Hepatocyte (in vitro differentiated cells): ENCODE results near the gene GPRIN3. TPM values are rescaled to one million over a fixed set of nuclear protein-coding genes. Genes with fewer than 3 reads are reported as not detected.

Experiments used
- DNase-seq: peaks from one replicate; pipeline ENCODE4 v3.0.0-alpha.2; 2016; ENCODE audit warnings: low spot score
- H2AFZ ChIP-seq: fragments of 200-600 bp; sonication (generic); 2 replicates; pipeline ENCODE4 v1.6.0; 2016; ENCODE audit warnings: antibody characterized with exemption, mild to moderate bottlenecking
- H3K27ac ChIP-seq: fragments of 200-600 bp; sonication (generic); 2 replicates; pipeline ENCODE4 v1.5.1; 2016; ENCODE audit warnings: mild to moderate bottlenecking
- H3K27me3 ChIP-seq: fragments of 200-600 bp; sonication (generic); 2 replicates; pipeline ENCODE4 v1.6.1; 2016
- H3K36me3 ChIP-seq: fragments of 200-600 bp; sonication (generic); replicated peaks from 2 replicates; pipeline ENCODE4 v1.5.1; 2016; ENCODE audit warnings: low read depth; ENCODE audit not compliant: insufficient read depth
- H3K4me1 ChIP-seq: fragments of 200-600 bp; sonication (generic); 2 replicates; pipeline ENCODE4 v1.5.1; 2016; ENCODE audit warnings: mild to moderate bottlenecking, moderate library complexity; ENCODE audit not compliant: insufficient read depth
- H3K4me2 ChIP-seq: fragments of 200-600 bp; sonication (generic); 2 replicates; pipeline ENCODE4 v1.6.0; 2016
- H3K4me3 ChIP-seq: fragments of 200-600 bp; sonication (generic); 2 replicates; pipeline ENCODE4 v1.5.1; 2016; ENCODE audit warnings: mild to moderate bottlenecking
- H3K79me2 ChIP-seq: fragments of 200-600 bp; sonication (generic); 2 replicates; pipeline ENCODE4 v1.6.0; 2017; ENCODE audit warnings: mild to moderate bottlenecking
- H3K9me2 ChIP-seq: fragments of 200-600 bp; sonication (generic); replicated peaks from 2 replicates; pipeline ENCODE4 v1.6.0; 2017; ENCODE audit warnings: mild to moderate bottlenecking; ENCODE audit not compliant: insufficient read depth
- H3K9me3 ChIP-seq: fragments of 200-600 bp; sonication (generic); 2 replicates; pipeline ENCODE4 v1.5.1; 2016; ENCODE audit warnings: low read depth, mild to moderate bottlenecking
- H4K20me1 ChIP-seq: fragments of 200-600 bp; sonication (generic); 2 replicates; pipeline ENCODE4 v1.6.0; 2016; ENCODE audit warnings: mild to moderate bottlenecking; ENCODE audit not compliant: insufficient read depth, poor library complexity, severe bottlenecking
- CTCF ChIP-seq: fragments of 200-600 bp; sonication (generic); IDR thresholded peaks from 2 replicates; pipeline ENCODE4 v1.5.1; 2016; ENCODE audit warnings: antibody characterized with exemption, mild to moderate bottlenecking; ENCODE audit not compliant: poor library complexity
- EZH2 ChIP-seq: fragments of 200-600 bp; sonication (generic); IDR thresholded peaks from 2 replicates; pipeline ENCODE4 v1.6.1; 2016; ENCODE audit warnings: antibody characterized with exemption, mild to moderate bottlenecking, borderline replicate concordance
- EZH2phosphoT487 ChIP-seq: fragments of 200-600 bp; sonication (generic); IDR thresholded peaks from one replicate; pipeline ENCODE4 v1.6.1; 2018; ENCODE audit warnings: antibody characterized with exemption, mild to moderate bottlenecking, low read depth, moderate library complexity; ENCODE audit not compliant: unreplicated experiment, severe bottlenecking
- WGBS: methylation state at CpG from one replicate; pipeline ENCODE4 v1.1.6; 2016; ENCODE audit warnings: low lambda C conversion rate; ENCODE audit errors: missing lambda C conversion rate; 5-methylcytosine and 5-hydroxymethylcytosine counted together
- polyA plus RNA-seq: library from polyadenylated mRNA; unstranded; fragments of >200 nt; fragmentation: Nextera tagmentation; extraction: Ambion mirVana; gene quantifications from 2 replicates; pipeline ENCODE4 v1.2.1, GENCODE V29; 2016
- total RNA-seq: library from RNA; depleted of rRNA; stranded (reverse); fragments of >200 nt; gene quantifications from 2 replicates; pipeline ENCODE4 v1.2.3, GENCODE V29; 2014

The GPRIN3 gene
- total and polyA plus RNA-seq, 2 experiments from 2014 or later = 0.64 to 3.0 TPM

GRCh38 chr4:89298155-89298554, 9.4 kb downstream of the GPRIN3 start:
- Histone ChIP-seq H3K79me2 (peaks cover 3% of the 10 kb centered on the region), H3K4me1 (peaks cover 18% of the 10 kb centered on the region), H3K4me2 (no peak overlapping the region), H4K20me1 (no peaks in the 10 kb centered on the region), H3K4me3 (no peak overlapping the region), H3K27me3 (no peaks in the 10 kb centered on the region), H2AFZ (no peak overlapping the region), H3K9me3 (no peaks in the 10 kb centered on the region), H3K9me2 (no peaks in the 10 kb centered on the region), H3K27ac (no peak overlapping the region), H3K36me3 (no peaks in the 10 kb centered on the region)
- 86% methylated on average over 2 of the region's 2 CpGs for WGBS
- DNase-seq = no peak
- TF ChIP-seq EZH2 (no peak), CTCF (no peak), EZH2phosphoT487 (no peak)

- no peaks in the 10 kb centered on the region for H3K27me3 ChIP-seq
- no peak for TF ChIP-seq EZH2
- TF ChIP-seq EZH2phosphoT487 = no peak
- no peak for TF ChIP-seq CTCF
- H3K9me3 ChIP-seq = no peaks in the 10 kb centered on the region
- 66% methylated on average over 2 of the region's 2 CpGs for WGBS
- no peaks in the 10 kb centered on the region for H4K20me1 ChIP-seq
- H3K9me2 ChIP-seq = no peaks in the 10 kb centered on the region
- peak overlapping the region; percentile 46 for H3K27ac ChIP-seq
- no peaks in the 10 kb centered on the region for H3K36me3 ChIP-seq
- no peak overlapping the region for H2AFZ ChIP-seq
- no peak for DNase-seq
- peaks cover 18% of the 10 kb centered on the region for H3K4me1 ChIP-seq
- no peak overlapping the region for H3K4me3 ChIP-seq
- no peaks in the 10 kb centered on the region for H3K79me2 ChIP-seq
- H3K4me2 ChIP-seq = peak overlapping the region; percentile 22
Observed at GRCh38 chr4:89296896-89297295, 10.7 kb downstream of the GPRIN3 start.

GRCh38 chr4:89296399-89296798, 11.2 kb downstream of the GPRIN3 start:
- peak; percentile 46 for DNase-seq
- Histone ChIP-seq H3K9me3 (no peaks in the 10 kb centered on the region), H3K27ac (peak overlapping the region; percentile 46), H3K79me2 (no peaks in the 10 kb centered on the region), H4K20me1 (no peaks in the 10 kb centered on the region), H3K4me3 (no peak overlapping the region), H2AFZ (no peak overlapping the region), H3K36me3 (no peaks in the 10 kb centered on the region), H3K4me1 (peaks cover 18% of the 10 kb centered on the region), H3K9me2 (no peaks in the 10 kb centered on the region), H3K27me3 (no peaks in the 10 kb centered on the region), H3K4me2 (peak overlapping the region; percentile 22)
- 46% methylated on average over 1 of the region's 1 CpG for WGBS
- TF ChIP-seq EZH2 (no peak), EZH2phosphoT487 (no peak)

- no peak overlapping the region for H3K4me2 ChIP-seq
Observed at GRCh38 chr4:89295415-89295927, 12.1 kb downstream of the GPRIN3 start.

More at GRCh38 chr4:89295415-89295927, 12.1 kb downstream of the GPRIN3 start:
- H4K20me1 ChIP-seq = no peaks in the 10 kb centered on the region
- no peaks in the 10 kb centered on the region for H3K36me3 ChIP-seq
- no peak for DNase-seq
- H3K4me3 ChIP-seq = no peak overlapping the region
- H3K79me2 ChIP-seq = no peaks in the 10 kb centered on the region
- no peaks in the 10 kb centered on the region for H3K9me2 ChIP-seq
- H2AFZ ChIP-seq = no peak overlapping the region
- no peak overlapping the region for H3K27ac ChIP-seq
- TF ChIP-seq EZH2phosphoT487 = no peak
- no peak for TF ChIP-seq CTCF
- no peak for TF ChIP-seq EZH2
- H3K9me3 ChIP-seq = no peaks in the 10 kb centered on the region
- H3K27me3 ChIP-seq = no peaks in the 10 kb centered on the region
- 94% methylated on average over 3 of the region's 3 CpGs for WGBS
- peaks cover 18% of the 10 kb centered on the region for H3K4me1 ChIP-seq
